C4-2B (cell line): ENCODE measurements around the gene IGFL3.

Source experiments
- ZFX ChIP-seq: fragments of 450-650 bp; IDR thresholded peaks from 2 replicates; pipeline ENCODE4 v1.6.1; 2017
- TF ChIP-seq, protein P1 (sequence below): fragments of 450-650 bp; conservative IDR thresholded peaks from 2 replicates; pipeline ENCODE4 v1.5.1; 2017; ENCODE audit warnings: mild to moderate bottlenecking

DNA sequence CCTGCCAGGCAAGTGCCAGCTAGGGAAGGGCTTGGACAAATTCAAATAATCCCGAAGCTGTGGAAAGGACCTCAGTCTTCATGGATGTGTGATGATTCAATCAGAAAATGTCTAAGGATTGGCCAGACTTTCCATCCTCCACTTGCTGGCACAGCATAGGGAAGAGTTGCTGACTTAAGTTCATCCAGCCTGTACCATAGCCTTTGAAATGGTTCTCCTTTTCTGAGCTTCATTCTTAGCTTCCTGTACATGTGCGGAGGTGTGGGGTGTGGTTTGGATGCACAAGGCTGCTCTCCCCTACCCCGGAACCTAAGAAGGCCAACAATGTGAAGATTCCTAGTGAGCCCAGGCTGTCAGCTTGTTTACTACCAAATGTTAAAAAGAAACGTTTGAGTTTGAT is 959 bp upstream of the IGFL3 start:
- TF ChIP-seq, protein P1, sequence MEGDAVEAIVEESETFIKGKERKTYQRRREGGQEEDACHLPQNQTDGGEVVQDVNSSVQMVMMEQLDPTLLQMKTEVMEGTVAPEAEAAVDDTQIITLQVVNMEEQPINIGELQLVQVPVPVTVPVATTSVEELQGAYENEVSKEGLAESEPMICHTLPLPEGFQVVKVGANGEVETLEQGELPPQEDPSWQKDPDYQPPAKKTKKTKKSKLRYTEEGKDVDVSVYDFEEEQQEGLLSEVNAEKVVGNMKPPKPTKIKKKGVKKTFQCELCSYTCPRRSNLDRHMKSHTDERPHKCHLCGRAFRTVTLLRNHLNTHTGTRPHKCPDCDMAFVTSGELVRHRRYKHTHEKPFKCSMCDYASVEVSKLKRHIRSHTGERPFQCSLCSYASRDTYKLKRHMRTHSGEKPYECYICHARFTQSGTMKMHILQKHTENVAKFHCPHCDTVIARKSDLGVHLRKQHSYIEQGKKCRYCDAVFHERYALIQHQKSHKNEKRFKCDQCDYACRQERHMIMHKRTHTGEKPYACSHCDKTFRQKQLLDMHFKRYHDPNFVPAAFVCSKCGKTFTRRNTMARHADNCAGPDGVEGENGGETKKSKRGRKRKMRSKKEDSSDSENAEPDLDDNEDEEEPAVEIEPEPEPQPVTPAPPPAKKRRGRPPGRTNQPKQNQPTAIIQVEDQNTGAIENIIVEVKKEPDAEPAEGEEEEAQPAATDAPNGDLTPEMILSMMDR: no peak
- no peak for TF ChIP-seq ZFX
